Smooth muscle cell of the coronary artery (primary cell): ENCODE measurements around the gene NME1. TPM values are rescaled to one million over a fixed set of nuclear protein-coding genes. Genes with fewer than 3 reads are reported as not detected.

Source experiments
- total RNA-seq: library from RNA; depleted of rRNA; stranded (reverse); fragments of >200 nt; gene quantifications from 2 replicates; pipeline ENCODE4 v1.2.3, GENCODE V29; 2014; ENCODE audit warnings: low replicate concordance

Gene NME1
- 72.3 and 198 TPM in 2 replicates for total RNA-seq

DNA sequence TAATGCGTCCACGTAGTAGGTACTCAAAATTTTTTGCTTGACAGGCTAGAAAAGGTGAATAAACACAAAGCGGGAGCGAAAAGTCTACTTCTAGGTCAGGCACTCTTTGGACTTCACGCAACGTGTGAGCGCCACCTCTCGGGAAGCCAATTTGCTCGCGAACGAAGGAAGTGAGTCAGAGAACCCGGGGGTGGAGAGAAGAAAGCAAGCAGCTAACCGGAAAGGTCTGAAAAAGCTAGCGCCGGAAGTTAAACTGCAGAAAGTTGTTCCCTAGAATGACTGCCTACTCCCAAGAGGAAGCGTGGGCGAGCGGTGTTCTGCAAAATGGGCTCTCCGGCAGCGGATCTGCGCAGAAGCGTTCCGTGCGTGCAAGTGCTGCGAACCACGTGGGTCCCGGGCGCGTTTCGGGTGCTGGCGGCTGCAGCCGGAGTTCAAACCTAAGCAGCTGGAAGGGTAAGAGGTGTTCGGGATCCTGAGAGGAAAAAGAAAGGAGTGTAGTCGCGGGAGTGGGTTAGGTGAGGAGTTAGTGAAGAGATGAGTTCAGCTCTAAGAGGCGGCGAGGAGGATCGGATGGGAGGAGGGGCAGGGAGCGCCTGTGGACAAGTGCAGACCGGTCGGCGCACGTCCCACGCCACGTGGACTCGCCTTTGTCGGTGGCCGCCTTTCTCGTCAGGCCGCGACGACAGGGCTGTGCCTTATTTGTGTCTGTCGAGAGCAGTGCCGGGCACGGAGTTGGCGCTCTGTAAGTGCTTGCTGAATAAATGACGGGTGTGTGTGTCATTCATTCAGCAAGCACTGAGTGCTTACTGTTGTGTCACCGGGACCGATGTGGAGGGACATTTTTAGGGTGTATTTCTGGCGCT lies at the start of gene NME1:
TSS of gene NME1 (plus strand) at position 350 of the 863 bp plus-strand sequence. CDS start 2,096 bp downstream, outside the sequence.

GRCh38 chr17:51120739-51121619 lies 32.4 kb upstream of the NME1 start, which contains the start of gene SPAG9:
TSS of gene SPAG9 (minus strand) at chr17:51120868. CDS start at chr17:51120656, 212 bp downstream.

GRCh38 chr17:51166198-51166986 lies 13.0 kb downstream of the NME1 start, which contains the start of gene NME2:
TSS of gene NME2 (plus strand) at chr17:51166411. CDS start at chr17:51166831, 420 bp downstream.

Other genes with a start within 250 kb of the NME1 start
- gene SPAG9, start 32.7 kb upstream of the NME1 start, total RNA-seq: 94.9 and 120 TPM in 2 replicates
- 825 and 834 TPM in 2 replicates for gene NME2, start 12.9 kb downstream of the NME1 start, total RNA-seq
- gene MBTD1, start 106.5 kb downstream of the NME1 start, total RNA-seq: 7.4 and 11.3 TPM in 2 replicates
- gene UTP18, start 107.0 kb downstream of the NME1 start, total RNA-seq: 19.2 and 34.0 TPM in 2 replicates